IMR-90 (cell line): ENCODE data around the gene SESN2. TPM values are rescaled to one million over a fixed set of nuclear protein-coding genes. Genes with fewer than 3 reads are reported as not detected.

Experiments
- ATAC-seq: fragments of 200-7000 bp; cut with Tn5 transposase; 2 replicates; pipeline ENCODE4 v1.9.1; 2020; ENCODE audit warnings: low read depth, mild to moderate bottlenecking, moderate library complexity
- BruUV-seq: library from RNA; stranded (reverse); fragments of 400-500 nt; replicated peaks from 2 replicates; lab custom pipeline; 2021; lab: Mats Ljungman, UMichigan
- CTCF ChIA-PET: fragments of 300-600 bp; formaldehyde crosslinking; extraction: SDS; loops from one replicate; lab custom pipeline; 2021; ENCODE audit warnings: antibody characterized with exemption; lab: Yijun Ruan, JAX
- POLR2A ChIA-PET: fragments of 300-600 bp; sonication (Branson Sonifier 250); formaldehyde crosslinking; loops from one replicate; lab custom pipeline; 2022; ENCODE audit warnings: antibody characterized with exemption; ENCODE audit not compliant: unreplicated experiment; lab: Charles Lee
- DNase-seq: peaks from one replicate; pipeline ENCODE4 v3.0.0; 2013
- H2AFZ ChIP-seq: replicated peaks from 2 replicates; pipeline ENCODE3; 2013; ENCODE audit warnings: low read length, mild to moderate bottlenecking; ENCODE audit not compliant: poor library complexity
- H2AK5ac ChIP-seq: 2 replicates; pipeline ENCODE4 v1.6.1; 2013; ENCODE audit warnings: low read depth, low read length, inconsistent platforms
- H2AK9ac ChIP-seq: replicated peaks from 2 replicates; pipeline ENCODE3; 2013; ENCODE audit warnings: mild to moderate bottlenecking, low read depth, low read length, moderate library complexity; ENCODE audit not compliant: poor library complexity
- H2BK120ac ChIP-seq: 2 replicates; pipeline ENCODE4 v1.6.1; 2013; ENCODE audit warnings: low read depth, low read length, inconsistent platforms
- H2BK15ac ChIP-seq: 3 replicates; pipeline ENCODE4 v1.6.1; 2013; ENCODE audit warnings: low read depth, low read length, inconsistent platforms
- H2BK20ac ChIP-seq: 2 replicates; pipeline ENCODE4 v1.6.1; 2013; ENCODE audit warnings: low read depth, mild to moderate bottlenecking, inconsistent platforms, low read length, moderate library complexity
- H2BK5ac ChIP-seq: 2 replicates; pipeline ENCODE4 v1.6.1; 2013; ENCODE audit warnings: mild to moderate bottlenecking, low read depth, low read length, inconsistent platforms; ENCODE audit not compliant: poor library complexity, severe bottlenecking
- H3K14ac ChIP-seq: replicated peaks from 2 replicates; pipeline ENCODE4 v1.6.1; 2013; ENCODE audit warnings: low read depth, low read length, inconsistent platforms
- H3K18ac ChIP-seq: 2 replicates; pipeline ENCODE4 v1.6.1; 2013; ENCODE audit warnings: low read depth, low read length, control low read depth
- H3K23ac ChIP-seq: 2 replicates; pipeline ENCODE4 v1.6.1; 2013; ENCODE audit warnings: low read depth, low read length, inconsistent platforms
- H3K27ac ChIP-seq: 2 replicates; pipeline ENCODE4 v1.5.1; 2013; ENCODE audit warnings: mild to moderate bottlenecking, control low read depth, low read length; ENCODE audit not compliant: insufficient read depth
- H3K27me3 ChIP-seq: 2 replicates; pipeline ENCODE4 v1.6.1; 2013; ENCODE audit warnings: low read length; ENCODE audit not compliant: control insufficient read depth, insufficient read depth
- H3K36me3 ChIP-seq: 2 replicates; pipeline ENCODE4 v1.6.1; 2013; ENCODE audit warnings: low read length, mixed read lengths; ENCODE audit not compliant: control insufficient read depth, insufficient read depth
- H3K4ac ChIP-seq: 2 replicates; pipeline ENCODE4 v1.6.1; 2013; ENCODE audit warnings: low read depth, low read length, inconsistent platforms
- H3K4me1 ChIP-seq: 2 replicates; pipeline ENCODE4 v1.6.1; 2013; ENCODE audit warnings: low read length, mixed read lengths; ENCODE audit not compliant: control insufficient read depth, insufficient read depth
- H3K4me2 ChIP-seq: 2 replicates; pipeline ENCODE4 v1.6.1; 2013; ENCODE audit warnings: low read depth, mild to moderate bottlenecking, control low read depth, low read length, moderate library complexity
- H3K4me3 ChIP-seq: 2 replicates; pipeline ENCODE4 v1.5.1; 2013; ENCODE audit warnings: low read depth, mild to moderate bottlenecking, control low read depth, low read length, moderate library complexity; ENCODE audit not compliant: insufficient read depth
- H3K56ac ChIP-seq: 2 replicates; pipeline ENCODE4 v1.6.1; 2013; ENCODE audit warnings: low read length, inconsistent platforms; ENCODE audit not compliant: insufficient read depth; ENCODE audit errors: extremely low read depth
- H3K79me1 ChIP-seq, 2 experiments: 2 replicates each; pipeline ENCODE4 v1.6.1; 2013; ENCODE audit warnings: low read length in 2 of 2, inconsistent platforms in 1 of 2, low read depth in 1 of 2
- H3K9ac ChIP-seq: 2 replicates; pipeline ENCODE4 v1.6.1; 2013; ENCODE audit warnings: low read depth, low read length, control low read depth
- H3K9me1 ChIP-seq: 2 replicates; pipeline ENCODE4 v1.6.1; 2013; ENCODE audit warnings: low read length, inconsistent platforms; ENCODE audit not compliant: insufficient read depth
- H3K9me3 ChIP-seq: 2 replicates; pipeline ENCODE4 v1.6.1; 2013; ENCODE audit warnings: low read length; ENCODE audit not compliant: control insufficient read depth, insufficient read depth
- H4K20me1 ChIP-seq: 2 replicates; pipeline ENCODE4 v1.6.1; 2013; ENCODE audit warnings: low read length, inconsistent platforms; ENCODE audit not compliant: insufficient read depth
- H4K5ac ChIP-seq: 2 replicates; pipeline ENCODE4 v1.6.1; 2013; ENCODE audit warnings: mild to moderate bottlenecking, low read depth, low read length, control low read depth
- H4K8ac ChIP-seq, 2 experiments: 2 replicates each; pipeline ENCODE4 v1.6.1; 2013; ENCODE audit warnings: low read depth in 2 of 2, low read length in 2 of 2, control low read depth in 1 of 2, inconsistent platforms in 1 of 2
- H4K91ac ChIP-seq: 2 replicates; pipeline ENCODE4 v1.6.1; 2013; ENCODE audit warnings: low read depth, low read length, inconsistent platforms; ENCODE audit not compliant: insufficient read depth
- BHLHE40 ChIP-seq: fragments of 150-350 bp; IDR thresholded peaks from 2 replicates; pipeline ENCODE4 v1.6.1; 2016; ENCODE audit warnings: mild to moderate bottlenecking, low read depth, low read length
- CEBPB ChIP-seq: IDR thresholded peaks from 2 replicates; pipeline ENCODE4 v1.6.1; 2012; ENCODE audit warnings: low read depth, low read length, improper control_type of control experiment
- CHD1 ChIP-seq: IDR thresholded peaks from 2 replicates; pipeline ENCODE4 v1.6.1; 2012; ENCODE audit warnings: low read depth, low read length, improper control_type of control experiment
- CTCF ChIP-seq: conservative IDR thresholded peaks from 2 replicates; pipeline ENCODE4 v1.5.1; 2012; ENCODE audit warnings: mild to moderate bottlenecking, low read depth, low read length, improper control_type of control experiment
- ELK1 ChIP-seq: fragments of 150-350 bp; IDR thresholded peaks from 2 replicates; pipeline ENCODE4 v1.6.1; 2016; ENCODE audit warnings: low read depth, mild to moderate bottlenecking, low read length, moderate library complexity, borderline replicate concordance
- FOS ChIP-seq: fragments of 150-350 bp; IDR thresholded peaks from 2 replicates; pipeline ENCODE4 v1.6.1; 2016; ENCODE audit warnings: low read depth, low read length
- MAFK ChIP-seq: IDR thresholded peaks from 2 replicates; pipeline ENCODE4 v1.6.1; 2012; ENCODE audit warnings: low read depth, low read length, improper control_type of control experiment
- MAZ ChIP-seq: IDR thresholded peaks from 2 replicates; pipeline ENCODE4 v1.6.1; 2012; ENCODE audit warnings: low read depth, mild to moderate bottlenecking, low read length, improper control_type of control experiment, moderate library complexity, borderline replicate concordance
- MXI1 ChIP-seq: IDR thresholded peaks from 2 replicates; pipeline ENCODE4 v1.6.1; 2012; ENCODE audit warnings: low read depth, mild to moderate bottlenecking, low read length, moderate library complexity, borderline replicate concordance
- NFE2L2 ChIP-seq: fragments of 150-350 bp; IDR thresholded peaks from 2 replicates; pipeline ENCODE4 v1.6.1; 2016; ENCODE audit warnings: low read depth, mild to moderate bottlenecking, low read length
- POLR2A ChIP-seq: IDR thresholded peaks from 2 replicates; pipeline ENCODE4 v1.6.1; 2012; ENCODE audit warnings: mild to moderate bottlenecking, low read depth, low read length
- RAD21 ChIP-seq: IDR thresholded peaks from 2 replicates; pipeline ENCODE4 v1.6.1; 2012; ENCODE audit warnings: low read length, improper control_type of control experiment
- RCOR1 ChIP-seq: IDR thresholded peaks from 2 replicates; pipeline ENCODE4 v1.6.1; 2012; ENCODE audit warnings: mild to moderate bottlenecking, low read length, improper control_type of control experiment; ENCODE audit not compliant: insufficient replicate concordance
- RFX5 ChIP-seq: IDR thresholded peaks from 2 replicates; pipeline ENCODE4 v1.8.0; 2012; ENCODE audit warnings: low read depth, mild to moderate bottlenecking, low read length, moderate library complexity
- SMC3 ChIP-seq: fragments of 150-350 bp; IDR thresholded peaks from 2 replicates; pipeline ENCODE4 v1.6.1; 2016; ENCODE audit warnings: low read depth, mild to moderate bottlenecking, antibody characterized with exemption, low read length, moderate library complexity
- USF2 ChIP-seq: fragments of 150-350 bp; IDR thresholded peaks from 2 replicates; pipeline ENCODE4 v1.6.1; 2017; ENCODE audit warnings: mild to moderate bottlenecking, antibody characterized with exemption, low read length, low read depth
- WGBS, 2 experiments: methylation state at CpG; one replicate each; pipeline versions ENCODE4 v1.1.5 to v1.1.7; 2013; ENCODE audit warnings: missing lambda C conversion rate in 2 of 2; ENCODE audit not compliant: insufficient read length in 1 of 2; ENCODE audit errors: extremely low coverage in 2 of 2; 5-methylcytosine and 5-hydroxymethylcytosine counted together
- dilution Hi-C: fragments of 300-500 bp; cut with HindIII; formaldehyde crosslinking; loops from one replicate; pipeline ENCODE4 v1.14.3; 2018; ENCODE audit warnings: low sequenced_read_pairs; ENCODE audit not compliant: unreplicated experiment
- in situ Hi-C: fragments of 300-500 bp; cut with MboI; formaldehyde crosslinking; loops from 3 replicates; pipeline ENCODE4 v1.14.3; 2019; ENCODE audit warnings: low sequenced_read_pairs, inconsistent platforms, mixed read lengths
- intact Hi-C: fragments of 100-400 bp; cut with micrococcal nuclease; formaldehyde crosslinking; loops from 2 replicates; pipeline ENCODE4 v1.10.0; 2022
- polyA plus RNA-seq, 3 experiments: library from polyadenylated mRNA; depleted of rRNA; stranded (reverse); fragments of >200 nt; gene quantifications; 2 replicates each; pipeline ENCODE4 v1.2.3, GENCODE V29; 2012; ENCODE audit warnings: low replicate concordance in 1 of 3
- total RNA-seq: library from RNA; depleted of rRNA; stranded (reverse); fragments of >200 nt; gene quantifications from 2 replicates; pipeline ENCODE4 v1.2.3, GENCODE V29; 2012

The SESN2 gene
- total and polyA plus RNA-seq, 2 of the 4 experiments (the other 2 are of a cell fraction): 10.2 to 20.9 TPM

GRCh38 chr1:28317014-28317413 lies 57.7 kb downstream of the SESN2 start:
- CTCF ChIA-PET: interaction anchor here (0.6 kb wide), 1 partner anchor 132 kb away, joined by 3 read pairs; no protein-coding TSS in a partner anchor
- WGBS, 2 experiments: no CpG with 5 or more reads among the region's 7 CpGs
- Histone ChIP-seq H3K79me1 (no peaks in the 10 kb centered on the region), H4K91ac (no peak overlapping the region), H3K4ac (no peak overlapping the region), H3K9ac (no peak overlapping the region), H3K36me3 (no peaks in the 10 kb centered on the region), H3K4me2 (no peak overlapping the region), H4K20me1 (no peaks in the 10 kb centered on the region), H3K14ac (no peak overlapping the region), H3K56ac (no peak overlapping the region), H2AK9ac (no peak overlapping the region), H3K4me3 (no peak overlapping the region), H3K23ac (no peak overlapping the region), H3K27me3 (peaks cover 2% of the 10 kb centered on the region; the same call in 1 of the 2 replicates), H3K27ac (no peak overlapping the region), H2BK20ac (no peak overlapping the region), H2AK5ac (no peak overlapping the region), H3K18ac (no peak overlapping the region), H3K4me1 (peaks cover 3% of the 10 kb centered on the region), H2AFZ (no peak overlapping the region), H3K9me1 (no peaks in the 10 kb centered on the region), H4K8ac (no peak overlapping the region), H2BK5ac (no peak overlapping the region), H3K9me3 (no peaks in the 10 kb centered on the region), H2BK15ac (no peak overlapping the region), H4K5ac (no peak overlapping the region), H2BK120ac (no peak overlapping the region)
- ATAC-seq (no peak), DNase-seq (no peak)
- POLR2A ChIA-PET: no interaction called here
- no TSS peak for BruUV-seq
- in situ Hi-C loops (no loop called here), dilution Hi-C loops (no loop called here), intact Hi-C loops (no loop called here)
- no peak for TF ChIP-seq RFX5
- no peak for TF ChIP-seq ELK1
- no peak for TF ChIP-seq CEBPB
- no peak for TF ChIP-seq RAD21
- no peak for TF ChIP-seq MAZ
- TF ChIP-seq SMC3: no peak
- TF ChIP-seq BHLHE40: no peak
- TF ChIP-seq CHD1: no peak
- TF ChIP-seq CTCF: no peak
- no peak for TF ChIP-seq FOS
- TF ChIP-seq USF2: no peak
- TF ChIP-seq NFE2L2: no peak
- TF ChIP-seq MAFK: no peak
- TF ChIP-seq MXI1: no peak
- no peak for TF ChIP-seq RCOR1
- no peak for TF ChIP-seq POLR2A
